Testis (tissue), 2 donors: ENCODE results near the gene BCR.

ENCODE experiments used
- POLR2A ChIP-seq: fragments of 450-650 bp; IDR thresholded peaks from one replicate; pipeline ENCODE4 v1.6.1; 2017; ENCODE audit warnings: antibody characterized with exemption, mild to moderate bottlenecking, moderate library complexity
- TF ChIP-seq, protein P1 (sequence below), 3 experiments: fragments of 450-650 bp in 2 of 3; fragments of 200-600 bp in 1 of 3; sonication (generic) in 1 of 3; IDR thresholded peaks; one replicate each; pipeline ENCODE4 v1.5.1; 2016 to 2019; ENCODE audit warnings: antibody characterized with exemption in 3 of 3, mild to moderate bottlenecking in 2 of 3, moderate library complexity in 1 of 3

DNA sequence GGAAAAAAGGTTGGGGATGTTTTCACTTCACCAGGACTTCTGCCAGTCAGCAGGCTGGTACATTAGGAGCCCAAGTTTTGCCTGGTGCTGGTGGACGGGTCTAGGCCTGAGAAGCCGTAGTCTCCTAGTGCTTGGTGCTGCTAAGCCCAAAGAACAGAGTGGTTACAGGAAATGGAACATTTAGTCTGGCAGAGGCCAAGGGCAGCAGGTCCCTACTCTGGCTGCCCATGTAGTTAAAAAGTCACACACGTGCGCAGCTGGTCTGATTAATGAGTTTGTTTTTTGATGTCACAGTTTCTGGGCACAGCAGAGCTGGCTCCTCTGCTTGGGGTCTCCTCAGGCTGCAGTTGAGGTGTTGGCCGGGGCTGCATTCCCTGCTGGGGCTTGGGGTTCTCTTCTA lies 20.6 kb downstream of the BCR start:
- TF ChIP-seq, protein P1, sequence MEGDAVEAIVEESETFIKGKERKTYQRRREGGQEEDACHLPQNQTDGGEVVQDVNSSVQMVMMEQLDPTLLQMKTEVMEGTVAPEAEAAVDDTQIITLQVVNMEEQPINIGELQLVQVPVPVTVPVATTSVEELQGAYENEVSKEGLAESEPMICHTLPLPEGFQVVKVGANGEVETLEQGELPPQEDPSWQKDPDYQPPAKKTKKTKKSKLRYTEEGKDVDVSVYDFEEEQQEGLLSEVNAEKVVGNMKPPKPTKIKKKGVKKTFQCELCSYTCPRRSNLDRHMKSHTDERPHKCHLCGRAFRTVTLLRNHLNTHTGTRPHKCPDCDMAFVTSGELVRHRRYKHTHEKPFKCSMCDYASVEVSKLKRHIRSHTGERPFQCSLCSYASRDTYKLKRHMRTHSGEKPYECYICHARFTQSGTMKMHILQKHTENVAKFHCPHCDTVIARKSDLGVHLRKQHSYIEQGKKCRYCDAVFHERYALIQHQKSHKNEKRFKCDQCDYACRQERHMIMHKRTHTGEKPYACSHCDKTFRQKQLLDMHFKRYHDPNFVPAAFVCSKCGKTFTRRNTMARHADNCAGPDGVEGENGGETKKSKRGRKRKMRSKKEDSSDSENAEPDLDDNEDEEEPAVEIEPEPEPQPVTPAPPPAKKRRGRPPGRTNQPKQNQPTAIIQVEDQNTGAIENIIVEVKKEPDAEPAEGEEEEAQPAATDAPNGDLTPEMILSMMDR (IDR thresholded peaks at IDR 0.05): no peak
- TF ChIP-seq POLR2A: no peak
